ENCODE results near the gene TRIM14. TPM values are rescaled to one million over a fixed set of nuclear protein-coding genes. Genes with fewer than 3 reads are reported as not detected.

TRIM14 gene
- total and polyA plus RNA-seq, 10 of the 15 experiments (the other 5 are each of a cell fraction or from before 2014, with no cell fraction given), result 8.6 to 53.3 (median 35.7) TPM

GRCh38 chr9:98101868-98102273 lies 17.2 kb downstream of the TRIM14 start:
- H3K4me3 ChIP-seq, result peak overlapping the region; percentile 31; the same call in 1 of the 2 replicates
- 0% methylated on average over 5 of the region's 6 CpGs for WGBS (ENCODE audit: insufficient coverage, insufficient replicate concordance, low lambda C conversion rate, missing lambda C conversion rate)
- H3K9me3 ChIP-seq (replicated peaks; ENCODE audit: control insufficient read depth, insufficient read depth, low read length), result no peaks in the 10 kb centered on the region; the same call in 2 of the 3 replicates
- H3K4me2 ChIP-seq (ENCODE audit: control insufficient read depth, insufficient read depth), result peak overlapping the region; percentile 81
- ChIA-PET SMC1A (ENCODE audit: uncharacterized antibody, unreplicated experiment) (interaction anchor here (0.6 to 6.3 kb wide), 18 partner anchors 8 to 161 kb away, joined by 3 to 72 read pairs (median 4); partner anchors contain the start of gene TRIM14), RAD21 (ENCODE audit: unreplicated experiment) (interaction anchor here (0.7 to 3.2 kb wide), 13 partner anchors 10 to 162 kb away, joined by 3 to 34 read pairs (median 4); partner anchors contain the start of gene TRIM14), CTCF (interaction anchor here (0.5 to 2.4 kb wide), 13 partner anchors 10 to 1040 kb away, joined by 3 to 10 read pairs (median 3); partner anchors contain the start of genes CORO2A and TRIM14), POLR2A (interaction anchor here (0.6 to 1.6 kb wide), 16 partner anchors 8 to 1816 kb away, joined by 3 to 12 read pairs (median 6); partner anchors contain the start of genes ANP32B, NANS, TRIM14 and TRMO)
- H3K79me2 ChIP-seq (ENCODE audit: control insufficient read depth, insufficient read depth, low read length), result peaks cover 47% of the 10 kb centered on the region
- H3K36me3 ChIP-seq (ENCODE audit: control insufficient read depth in 2 of 2, insufficient read depth in 2 of 2, low read length in 1 of 2), result peaks cover 5 to 12% of the 10 kb centered on the region in 2 experiments
- no TSS peak for BruUV-seq (replicated peaks)
- no peak overlapping the region for H3K9ac ChIP-seq (ENCODE audit: control insufficient read depth, insufficient read depth, low read length)
- H2AFZ ChIP-seq (ENCODE audit: control insufficient read depth, low read depth, low read length), result no peak overlapping the region
- peak; percentile 99 for DNase-seq (ENCODE audit: low read depth, low spot score)
- intact Hi-C loops (cut with micrococcal nuclease; ENCODE audit: unreplicated experiment), result loop anchor here (2.0 to 5.0 kb wide), 2 partner anchors 17 to 65 kb away; partner anchors contain the start of gene TRIM14
- H4K20me1 ChIP-seq (ENCODE audit: control insufficient read depth, insufficient read depth), result no peaks in the 10 kb centered on the region
- in situ Hi-C loops (cut with MboI), result no loop called here
- ATAC-seq, result peak; percentile 90
- H3K27me3 ChIP-seq (replicated peaks in 1 of 2; ENCODE audit: control insufficient read depth in 2 of 2, insufficient read depth in 2 of 2, low read length in 1 of 2), result no peaks in the 10 kb centered on the region
- peak overlapping the region; percentile 75 for H3K27ac ChIP-seq (ENCODE audit: control insufficient read depth, insufficient read depth)
- H3K4me1 ChIP-seq (ENCODE audit: control insufficient read depth, insufficient read depth, low read length), result peaks cover 87% of the 10 kb centered on the region
- FAIRE-seq, result peak; percentile 99
- TF ChIP-seq RAD21 (IDR thresholded peaks at IDR 0.05; ENCODE audit: insufficient read depth, low read depth, low read length) (no peak), BCL11A (IDR thresholded peaks at IDR 0.05; ENCODE audit: low read depth, low read length) (peak; percentile 66), ATF3 (IDR thresholded peaks at IDR 0.05; ENCODE audit: borderline replicate concordance, extremely low read depth, low read depth, low read length) (no peak), NFIC (IDR thresholded peaks at IDR 0.05; ENCODE audit: low read depth, low read length) (peak; percentile 68), CEBPB (IDR thresholded peaks at IDR 0.05; ENCODE audit: borderline replicate concordance in 1 of 2, low read depth in 2 of 2, low read length in 2 of 2) (no peak), TBL1XR1 (IDR thresholded peaks at IDR 0.05; ENCODE audit: low read depth, low read length) (no peak), ZBTB40 (IDR thresholded peaks at IDR 0.05; ENCODE audit: borderline replicate concordance) (no peak), STAT3 (IDR thresholded peaks at IDR 0.05; ENCODE audit: low read depth, low read length) (no peak), YBX1 (IDR thresholded peaks at IDR 0.05) (no peak), SIX5 (IDR thresholded peaks at IDR 0.05; ENCODE audit: low read depth, low read length, severe bottlenecking) (no peak), CREB1 (IDR thresholded peaks at IDR 0.05; ENCODE audit: low read depth) (peak; percentile 71), IKZF2 (IDR thresholded peaks at IDR 0.05) (peak; percentile 71 to 78; a peak in 3 of 4 replicates), SUPT20H (IDR thresholded peaks at IDR 0.05; ENCODE audit: borderline replicate concordance, control insufficient read depth, low read depth, low read length) (no peak), FOXM1 (IDR thresholded peaks at IDR 0.05; ENCODE audit: low read depth, low read length) (peak; percentile 58; the same call in 1 of the 2 replicates), SP1 (IDR thresholded peaks at IDR 0.05; ENCODE audit: low read depth, low read length) (peak; percentile 65), CBFB (IDR thresholded peaks at IDR 0.05; ENCODE audit: low read depth) (peak; percentile 69; the same call in 1 of the 2 replicates), ZNF217 (IDR thresholded peaks at IDR 0.05) (no peak), RELB (IDR thresholded peaks at IDR 0.05; ENCODE audit: low read depth) (peak; percentile 76)
